Lower leg skin (tissue), 4 donors: ENCODE results near the gene IFNA8. TPM values are rescaled to one million over a fixed set of nuclear protein-coding genes. Genes with fewer than 3 reads are reported as not detected.
A peak's percentile ranks its signal among the peaks of the same experiment; 100 is the strongest.

Experiments used
- DNase-seq, 2 donors: peaks; one replicate each; pipeline ENCODE4 v3.0.0-alpha.2; 2019; ENCODE audit warnings: low spot score in 2 of 2
- H3K4me3 ChIP-seq: fragments of 200-600 bp; sonication (generic); 2 replicates; pipeline ENCODE4 v1.5.1; 2017; ENCODE audit warnings: mild to moderate bottlenecking, low read depth; ENCODE audit not compliant: poor library complexity, severe bottlenecking
- POLR2A ChIP-seq, 2 donors: fragments of 450-650 bp; IDR thresholded peaks; one replicate each; pipeline ENCODE4 v1.6.1; 2016 to 2017; ENCODE audit warnings: antibody characterized with exemption in 2 of 2, mild to moderate bottlenecking in 1 of 2, moderate library complexity in 1 of 2
- WGBS, 2 donors: methylation state at CpG; one replicate each; pipeline ENCODE4 v1.1.5; 2018; 5-methylcytosine and 5-hydroxymethylcytosine counted together
- intact Hi-C: fragments of 100-400 bp; cut with DNase I; formaldehyde crosslinking; loops from one replicate; pipeline ENCODE4 v1.15.0; 2023; ENCODE audit warnings: low total_unique reads
- total RNA-seq, 4 donors: library from RNA; depleted of rRNA; stranded (reverse); fragments of >200 nt; gene quantifications; one replicate each; pipeline ENCODE4 v1.1.0, GENCODE V29; 2016
- TF ChIP-seq, protein P1 (sequence below), 3 donors: fragments of 450-650 bp; IDR thresholded peaks; one replicate each; pipeline ENCODE4 v1.5.1; 2016; ENCODE audit warnings: antibody characterized with exemption in 3 of 3, mild to moderate bottlenecking in 3 of 3, moderate library complexity in 2 of 3

IFNA8 gene
- total RNA-seq, 4 donors from 2014 or later: not detected

DNA sequence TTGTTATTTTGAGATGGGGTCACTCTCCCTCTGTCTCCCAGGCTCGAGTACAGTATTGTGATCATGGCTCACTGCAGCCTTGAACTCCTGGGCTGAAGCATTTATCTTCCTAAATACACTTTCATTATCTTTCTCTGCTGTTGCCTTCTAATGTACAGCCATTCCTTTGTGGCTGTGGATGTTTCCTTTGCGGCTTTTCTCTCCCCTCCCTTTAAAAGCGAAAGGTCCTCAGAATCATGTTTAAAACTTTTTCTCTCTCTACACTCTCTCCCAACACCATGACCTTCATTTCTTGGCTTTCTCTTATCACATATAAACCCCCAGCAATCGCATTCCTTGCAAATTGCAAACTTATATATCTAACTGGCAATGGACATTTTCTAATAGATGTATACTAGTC, 25.3 kb upstream of the IFNA8 start:
- DNase-seq: no peak
- 76 to 80% methylated on average over 4 of the region's 4 CpGs for WGBS, 2 donors
- no peak overlapping the region for H3K4me3 ChIP-seq
- TF ChIP-seq POLR2A (IDR thresholded peaks at IDR 0.05): no peak
- TF ChIP-seq, protein P1, sequence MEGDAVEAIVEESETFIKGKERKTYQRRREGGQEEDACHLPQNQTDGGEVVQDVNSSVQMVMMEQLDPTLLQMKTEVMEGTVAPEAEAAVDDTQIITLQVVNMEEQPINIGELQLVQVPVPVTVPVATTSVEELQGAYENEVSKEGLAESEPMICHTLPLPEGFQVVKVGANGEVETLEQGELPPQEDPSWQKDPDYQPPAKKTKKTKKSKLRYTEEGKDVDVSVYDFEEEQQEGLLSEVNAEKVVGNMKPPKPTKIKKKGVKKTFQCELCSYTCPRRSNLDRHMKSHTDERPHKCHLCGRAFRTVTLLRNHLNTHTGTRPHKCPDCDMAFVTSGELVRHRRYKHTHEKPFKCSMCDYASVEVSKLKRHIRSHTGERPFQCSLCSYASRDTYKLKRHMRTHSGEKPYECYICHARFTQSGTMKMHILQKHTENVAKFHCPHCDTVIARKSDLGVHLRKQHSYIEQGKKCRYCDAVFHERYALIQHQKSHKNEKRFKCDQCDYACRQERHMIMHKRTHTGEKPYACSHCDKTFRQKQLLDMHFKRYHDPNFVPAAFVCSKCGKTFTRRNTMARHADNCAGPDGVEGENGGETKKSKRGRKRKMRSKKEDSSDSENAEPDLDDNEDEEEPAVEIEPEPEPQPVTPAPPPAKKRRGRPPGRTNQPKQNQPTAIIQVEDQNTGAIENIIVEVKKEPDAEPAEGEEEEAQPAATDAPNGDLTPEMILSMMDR (IDR thresholded peaks at IDR 0.05): no peak
- intact Hi-C loops: no loop called here

DNA sequence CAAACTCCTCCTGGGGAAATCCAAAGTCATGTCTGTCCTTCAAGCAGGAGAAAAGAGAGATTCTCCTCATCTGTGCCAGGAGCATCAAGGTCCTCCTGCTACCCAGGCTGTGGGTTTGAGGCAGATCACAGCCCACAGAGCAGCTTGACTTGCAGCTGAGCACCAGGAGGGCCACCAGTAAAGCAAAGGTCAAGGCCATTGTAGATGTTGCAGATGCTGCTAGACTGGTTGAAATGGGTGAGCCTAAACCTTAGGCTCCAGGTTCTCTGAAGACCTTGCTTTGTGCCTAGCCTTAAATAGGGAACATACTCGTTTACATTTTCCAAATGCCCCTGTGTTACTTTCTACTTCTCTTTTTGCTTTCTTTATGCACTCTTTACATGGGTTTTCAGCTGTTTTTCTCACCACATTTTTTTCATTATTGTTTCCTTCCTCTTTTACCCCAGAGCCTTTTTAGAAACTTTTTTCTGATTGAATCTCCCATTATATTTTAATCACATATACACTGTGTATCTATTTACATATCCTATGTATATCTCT, 23.7 kb upstream of the IFNA8 start, which contains the start of gene IFNA2:
Gene IFNA2, minus strand, starts transcription at position 268 of the 540 bp plus-strand sequence. Its CDS starts 69 bp downstream, at position 199.
- H3K4me3 ChIP-seq: no peak within 1 kb of the TSS
- intact Hi-C loops: no loop called here
- DNase-seq: no peak
- 48 to 52% methylated on average over 1 of the region's 1 CpG for WGBS, 2 donors
- TF ChIP-seq POLR2A (IDR thresholded peaks at IDR 0.05): no peak
- TF ChIP-seq, protein P1 (IDR thresholded peaks at IDR 0.05): no peak

DNA sequence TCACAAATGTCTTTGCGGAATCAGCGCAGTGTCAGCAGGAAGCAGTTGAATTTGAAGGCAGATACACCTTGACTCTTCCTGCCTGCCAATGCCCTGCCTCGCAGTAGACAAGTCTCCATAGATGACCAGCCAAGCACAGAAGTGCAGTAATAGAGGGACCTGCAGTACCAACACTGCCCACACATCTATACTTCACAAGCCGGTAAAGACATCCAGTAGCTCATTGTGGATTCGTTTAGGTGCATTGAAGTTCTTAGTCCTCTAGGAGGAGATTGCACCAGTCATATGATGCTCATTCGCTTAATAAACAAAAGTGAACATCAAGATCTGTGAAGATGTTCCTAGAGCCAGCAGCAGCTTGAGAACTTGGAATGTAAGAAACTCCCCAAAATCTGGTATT, 16.6 kb upstream of the IFNA8 start:
- no peak for DNase-seq
- WGBS, 2 donors: 84 to 86% methylated on average over 6 of the region's 6 CpGs
- TF ChIP-seq POLR2A (IDR thresholded peaks at IDR 0.05): no peak
- TF ChIP-seq, protein P1 (IDR thresholded peaks at IDR 0.05): no peak
- intact Hi-C loops: no loop called here
- no peak overlapping the region for H3K4me3 ChIP-seq

DNA sequence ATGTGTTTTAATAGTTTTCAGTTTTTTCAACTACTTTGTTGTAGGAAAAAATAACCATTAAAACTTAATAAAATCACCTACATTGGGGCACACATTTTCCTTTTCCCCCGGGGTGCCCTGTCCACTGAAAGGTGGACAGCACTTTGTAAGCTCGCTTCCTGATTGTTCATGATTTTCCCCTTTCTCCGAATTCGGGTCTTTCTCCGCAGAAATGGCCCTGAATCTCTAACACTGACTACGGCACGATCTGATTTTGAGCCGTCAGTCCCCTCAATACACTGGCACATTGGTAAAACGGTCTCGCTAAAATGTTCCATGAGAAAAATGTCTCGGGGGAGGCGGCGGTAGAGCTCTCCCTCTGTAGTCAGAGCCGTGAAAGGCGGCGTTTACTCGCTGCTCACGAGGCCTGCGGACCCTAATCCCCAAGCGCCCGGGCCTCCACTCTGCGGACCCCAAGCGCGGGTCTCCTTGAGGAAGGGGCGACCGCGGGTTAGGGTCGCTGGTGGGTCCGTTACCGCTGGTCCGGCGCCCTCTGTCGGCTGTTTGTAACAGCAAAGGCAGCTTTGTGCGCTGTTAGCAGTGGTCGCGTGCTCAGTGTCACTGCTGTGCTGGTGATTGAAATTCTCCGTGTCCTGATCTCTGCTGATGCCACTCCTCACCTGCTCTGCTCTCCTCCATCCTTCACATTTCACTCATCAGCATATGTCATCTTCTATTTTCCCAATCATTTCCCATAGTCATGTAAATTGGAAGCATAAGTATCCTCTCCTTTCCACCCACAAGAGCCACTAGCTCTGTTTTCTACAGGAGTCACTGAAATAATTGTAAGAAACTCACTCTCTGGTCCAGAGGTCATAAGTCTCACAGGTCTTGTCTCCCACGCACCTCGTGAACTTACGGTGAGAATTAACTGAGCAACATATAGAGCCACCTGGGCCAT, 12.9 kb upstream of the IFNA8 start:
- DNase-seq: peak in 1 of 2 donors; percentile 93
- TF ChIP-seq, protein P1 (IDR thresholded peaks at IDR 0.05): peak in 1 of 3 donors; percentile 29
- TF ChIP-seq POLR2A (IDR thresholded peaks at IDR 0.05): no peak
- peak overlapping the region; percentile 13 for H3K4me3 ChIP-seq
- intact Hi-C loops: no loop called here
- WGBS, 2 donors: 8 to 10% methylated on average over 38 to 40 of the region's 40 CpGs

DNA sequence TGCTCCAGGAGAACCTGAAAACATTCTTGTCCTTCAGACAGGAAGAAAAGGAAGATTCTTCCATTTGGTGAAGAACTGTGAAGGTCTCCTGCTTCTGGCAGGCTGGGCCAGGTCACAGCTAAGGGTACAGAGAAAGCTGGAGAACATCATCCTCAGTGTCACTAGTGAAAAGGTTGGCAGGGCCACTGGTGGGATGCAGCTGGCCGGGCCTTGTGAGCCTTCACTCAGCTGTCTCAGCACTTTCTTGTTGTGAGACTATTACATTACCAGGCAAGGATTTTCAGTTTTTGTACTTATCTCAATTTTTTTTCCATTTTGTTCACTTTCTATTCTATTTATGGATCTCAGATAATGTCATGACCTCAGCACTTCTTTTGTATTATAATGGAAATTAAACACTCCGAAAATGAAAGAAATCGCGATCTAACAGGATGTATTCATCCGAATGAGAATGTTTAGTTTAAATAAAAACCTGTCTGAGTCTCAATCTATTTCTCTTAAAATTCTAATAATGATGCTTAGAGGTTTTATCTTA, 9.9 kb upstream of the IFNA8 start:
- TF ChIP-seq POLR2A (IDR thresholded peaks at IDR 0.05): no peak
- TF ChIP-seq, protein P1 (IDR thresholded peaks at IDR 0.05): no peak
- 89 to 90% methylated on average over 5 of the region's 5 CpGs for WGBS, 2 donors
- no peak overlapping the region for H3K4me3 ChIP-seq
- intact Hi-C loops: no loop called here
- no peak for DNase-seq
